Measurements from ENCODE around the gene CHSY1. TPM values are rescaled to one million over a fixed set of nuclear protein-coding genes. Genes with fewer than 3 reads are reported as not detected.

The CHSY1 gene
- total RNA-seq, 2 donors from 2014 or later: 91.2 to 93.3 TPM

DNA sequence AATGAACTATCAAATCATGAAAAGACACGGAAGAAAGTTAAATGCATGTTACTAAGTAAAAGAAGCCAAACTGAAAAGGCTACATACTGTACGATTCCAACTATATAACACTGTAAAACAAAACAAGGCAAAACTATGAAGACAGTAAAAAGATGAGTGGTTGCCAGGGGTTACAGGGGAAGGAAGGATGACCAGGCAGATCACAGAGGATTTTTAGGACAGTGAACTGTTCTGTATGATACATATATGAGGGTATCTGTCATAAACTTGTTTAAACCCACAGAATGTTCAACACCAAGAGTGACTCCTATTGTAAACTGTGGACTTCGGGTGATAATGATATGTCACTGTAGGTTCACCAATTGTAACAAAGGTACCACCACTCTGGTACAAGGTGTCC, 60.6 kb downstream of the CHSY1 start:
- Mint-ChIP-seq H3K27ac (peak overlapping the region in 1 of 2 donors; percentile 6), H3K27me3 (no peaks in the 10 kb centered on the region), H3K4me3 (no peak overlapping the region), H3K4me1 (ENCODE audit: low read depth in 2 of 2) (peaks cover 59 to 64% of the 10 kb centered on the region in 2 donors), H3K36me3 (no peaks in the 10 kb centered on the region), H3K9me3 (no peaks in the 10 kb centered on the region)
- ATAC-seq (peak in 1 of 2 donors; percentile 43), DNase-seq (ENCODE audit: low spot score) (no peak)

DNA sequence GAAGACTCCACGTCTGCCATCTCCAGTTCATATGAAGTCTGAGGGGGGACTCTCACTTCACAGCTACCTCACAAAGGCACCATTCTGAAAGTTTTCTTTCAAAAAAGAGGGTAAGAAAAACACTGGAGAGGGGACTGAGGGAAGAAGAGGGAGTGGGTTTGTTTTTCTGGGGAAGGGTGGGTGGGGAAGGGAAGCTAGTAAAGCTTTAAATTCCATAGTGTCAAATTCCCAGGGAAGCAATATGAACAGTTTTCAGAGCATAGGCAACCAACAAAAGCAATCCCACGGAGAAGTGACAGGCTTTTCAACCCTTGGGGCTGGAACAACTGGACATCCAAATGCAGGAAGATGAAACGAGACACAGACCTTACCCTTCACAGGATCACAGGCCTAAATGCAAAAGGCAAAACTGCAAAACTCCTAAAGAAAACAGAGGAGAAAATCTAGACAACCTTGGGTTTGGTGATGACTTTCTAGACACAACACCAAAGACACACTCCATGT, 61.7 kb downstream of the CHSY1 start:
- Mint-ChIP-seq H3K36me3 (no peaks in the 10 kb centered on the region), H3K9me3 (no peaks in the 10 kb centered on the region), H3K27ac (peak overlapping the region in 1 of 2 donors; percentile 6), H3K4me3 (no peak overlapping the region), H3K27me3 (no peaks in the 10 kb centered on the region), H3K4me1 (ENCODE audit: low read depth in 2 of 2) (peaks cover 59 to 69% of the 10 kb centered on the region in 2 donors)
- DNase-seq (ENCODE audit: low spot score) (no peak), ATAC-seq (no peak)

DNA sequence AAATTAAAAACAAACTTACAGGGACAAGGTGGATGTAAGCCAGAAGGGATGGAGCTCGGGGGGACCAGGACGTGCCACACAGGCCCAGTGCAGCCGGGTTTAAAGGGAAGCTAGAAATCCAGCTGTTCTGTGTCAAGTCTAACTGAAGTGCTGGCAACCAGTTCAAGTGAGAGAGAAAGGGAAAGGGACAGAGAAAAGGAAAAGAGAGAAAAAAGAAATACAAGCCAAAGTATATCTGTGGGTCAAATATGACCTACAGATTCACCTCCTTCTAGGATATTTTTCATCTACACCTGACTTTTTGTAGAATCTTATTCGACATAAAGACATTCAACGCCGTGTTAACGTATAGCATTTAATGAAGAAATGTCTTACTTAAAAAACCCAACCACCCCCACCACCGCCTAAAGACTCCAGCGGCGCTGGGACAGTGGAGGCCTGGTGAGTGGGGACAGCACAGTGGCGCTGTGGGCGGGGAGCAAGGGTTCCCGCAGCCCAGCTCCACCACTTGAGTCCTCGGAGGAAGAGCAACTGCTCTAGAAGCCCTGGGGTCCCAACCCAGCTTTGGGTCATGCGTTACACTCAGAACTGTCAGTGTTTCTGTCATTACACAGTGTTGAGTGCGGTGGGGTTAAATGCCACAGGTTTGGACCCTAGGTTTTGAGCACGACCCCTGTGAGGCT, 62.3 kb downstream of the CHSY1 start:
- Mint-ChIP-seq H3K4me3 (peak overlapping the region; percentile 82), H3K4me1 (ENCODE audit: low read depth in 2 of 2) (peaks cover 60 to 66% of the 10 kb centered on the region in 2 donors), H3K9me3 (no peaks in the 10 kb centered on the region), H3K27me3 (no peaks in the 10 kb centered on the region), H3K36me3 (no peaks in the 10 kb centered on the region), H3K27ac (peak overlapping the region; percentile 85 to 88)
- no peak for ATAC-seq
- DNase-seq (ENCODE audit: low spot score): no peak

DNA sequence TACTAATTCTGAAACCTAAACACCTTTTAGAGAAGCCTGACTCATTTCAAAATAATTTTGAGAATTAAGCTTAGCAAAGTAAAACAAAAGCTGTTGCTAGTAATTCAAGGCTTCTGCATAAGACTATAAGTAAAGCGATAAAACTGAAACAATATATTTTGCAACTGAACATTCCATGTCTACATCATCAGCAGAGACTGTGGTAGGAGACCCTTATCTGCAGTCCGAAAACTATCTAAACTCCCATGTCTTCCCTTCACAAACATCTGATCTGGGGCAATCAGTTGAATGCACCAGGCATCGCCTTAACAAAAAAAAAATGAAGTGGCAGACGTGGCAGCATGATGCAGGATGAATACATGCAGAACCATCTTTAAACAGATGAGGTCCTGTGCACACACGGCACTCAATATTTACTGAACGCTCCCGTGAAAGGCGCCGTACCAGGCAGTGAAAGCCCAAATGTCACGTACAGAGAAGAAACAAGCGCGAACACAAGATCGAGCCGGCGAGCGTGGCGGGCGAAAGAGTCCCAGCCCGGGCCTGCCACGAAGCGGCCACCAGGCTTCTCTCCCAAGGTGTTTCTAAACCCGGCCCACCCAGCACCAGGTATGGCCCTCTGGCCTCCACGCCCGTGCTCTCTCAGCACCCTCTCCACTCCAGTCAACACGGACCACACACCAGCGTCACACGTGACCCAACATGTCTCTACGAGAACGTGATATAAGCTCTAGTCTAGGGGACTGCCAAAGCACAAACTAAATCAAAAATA, 63.0 kb downstream of the CHSY1 start:
- ATAC-seq (peak; percentile 72), DNase-seq (ENCODE audit: low spot score) (no peak)
- H3K36me3 Mint-ChIP-seq: no peaks in the 10 kb centered on the region
- H3K4me3 Mint-ChIP-seq: peak overlapping the region; percentile 82
- H3K27ac Mint-ChIP-seq: peak overlapping the region; percentile 85 to 88
- no peaks in the 10 kb centered on the region for H3K27me3 Mint-ChIP-seq
- no peaks in the 10 kb centered on the region for H3K9me3 Mint-ChIP-seq
- peaks cover 56 to 61% of the 10 kb centered on the region in 2 donors for H3K4me1 Mint-ChIP-seq (ENCODE audit: low read depth in 2 of 2)

DNA sequence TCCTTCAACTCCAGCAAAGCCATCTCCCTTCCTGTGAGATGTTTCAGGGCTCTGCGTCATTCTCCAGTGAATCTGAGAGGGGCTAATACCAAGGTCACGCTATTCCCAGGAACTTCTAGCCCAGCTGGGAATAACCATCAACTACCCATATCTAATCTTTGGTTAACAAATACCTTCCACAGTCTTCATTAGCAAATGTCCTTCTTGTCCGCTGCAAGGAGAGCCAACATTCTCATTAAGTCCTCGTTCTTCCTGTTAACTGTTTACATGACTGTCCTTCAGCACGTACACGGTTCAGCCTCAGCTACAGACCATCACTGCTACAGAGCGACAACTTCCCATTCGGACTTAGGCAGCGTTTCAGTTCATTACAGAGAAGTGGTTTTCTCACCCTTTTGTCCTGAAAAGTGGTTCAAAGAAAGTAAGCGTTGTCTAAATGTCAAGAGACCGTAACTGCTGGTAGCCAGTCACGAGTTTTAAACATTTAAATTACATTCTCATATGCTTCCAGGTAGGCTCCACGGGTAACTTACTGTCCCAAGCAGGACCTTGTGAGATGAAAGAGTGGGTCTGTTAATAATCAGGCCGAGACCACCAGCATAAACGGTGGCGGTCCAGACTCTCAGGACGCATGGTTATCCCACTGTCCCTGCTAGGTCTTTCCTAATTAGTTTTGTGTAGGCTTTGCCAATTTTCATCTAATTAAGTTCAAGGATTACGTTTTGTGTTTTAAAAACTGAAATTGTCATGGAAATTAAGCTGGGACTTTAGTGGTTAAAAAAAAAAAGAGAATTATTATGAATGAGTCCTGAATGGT, 63.8 kb downstream of the CHSY1 start:
- peak in 1 of 2 donors; percentile 54 for ATAC-seq
- peak overlapping the region; percentile 82 for H3K4me3 Mint-ChIP-seq

DNA sequence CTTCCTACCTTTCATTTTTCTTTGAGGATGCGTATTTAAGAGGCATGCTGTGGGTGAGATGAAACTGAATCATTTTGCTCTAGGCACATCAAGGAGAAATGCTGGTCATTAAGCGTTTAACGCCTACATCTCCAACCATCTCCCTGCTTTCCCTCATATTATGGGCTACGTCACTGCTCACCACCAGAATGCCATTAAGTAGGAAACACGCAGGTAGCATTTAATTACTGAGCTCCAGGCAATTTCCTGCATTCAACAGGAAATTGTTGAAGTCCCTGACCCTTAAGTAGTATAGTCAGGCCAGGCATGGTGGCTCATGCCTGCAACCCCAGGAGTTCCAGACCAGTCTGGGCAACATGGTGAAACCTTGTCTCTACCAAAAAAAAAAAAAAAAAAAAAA, 66.1 kb downstream of the CHSY1 start:
- Mint-ChIP-seq H3K27ac (peak overlapping the region in 1 of 2 donors; percentile 34), H3K36me3 (peaks cover 8% of the 10 kb centered on the region), H3K27me3 (no peaks in the 10 kb centered on the region)

More for the DNA sequence above, 63.8 kb downstream of the CHSY1 start:
- DNase-seq (ENCODE audit: low spot score): no peak
- Mint-ChIP-seq H3K4me1 (ENCODE audit: low read depth in 2 of 2) (peaks cover 57 to 61% of the 10 kb centered on the region in 2 donors), H3K27me3 (no peaks in the 10 kb centered on the region), H3K36me3 (peaks cover 2% of the 10 kb centered on the region), H3K27ac (peak overlapping the region; percentile 85 to 88), H3K9me3 (no peaks in the 10 kb centered on the region)

DNA sequence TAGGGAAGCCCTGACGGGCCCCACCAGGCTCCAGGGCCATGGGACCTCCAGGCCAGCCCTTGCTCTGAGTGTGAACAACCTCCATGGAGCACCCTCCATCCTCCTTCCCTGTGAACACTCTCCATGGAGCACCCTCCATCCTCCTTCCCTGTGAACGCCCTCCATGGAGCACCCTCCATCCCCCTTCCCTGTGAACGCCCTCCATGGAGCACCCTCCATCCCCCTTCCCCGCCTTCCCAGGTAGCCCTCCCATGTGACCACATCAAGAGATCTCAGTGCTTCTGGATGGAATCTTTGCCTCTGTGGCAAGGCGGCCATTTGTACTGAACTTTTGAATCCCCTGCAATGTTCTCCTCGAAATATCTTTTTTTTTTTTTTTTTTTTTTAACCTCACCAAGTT, 66.5 kb downstream of the CHSY1 start:
- peak overlapping the region in 1 of 2 donors; percentile 34 for H3K27ac Mint-ChIP-seq
- no peak overlapping the region for H3K4me3 Mint-ChIP-seq
- no peak for ATAC-seq
- H3K9me3 Mint-ChIP-seq: no peaks in the 10 kb centered on the region
- no peak for DNase-seq (ENCODE audit: low spot score)
- no peaks in the 10 kb centered on the region for H3K27me3 Mint-ChIP-seq
- H3K36me3 Mint-ChIP-seq: peaks cover 8% of the 10 kb centered on the region
- peaks cover 58 to 66% of the 10 kb centered on the region in 2 donors for H3K4me1 Mint-ChIP-seq (ENCODE audit: low read depth in 2 of 2)

More for the DNA sequence above, 66.1 kb downstream of the CHSY1 start:
- DNase-seq (ENCODE audit: low spot score): no peak
- Mint-ChIP-seq H3K9me3 (no peaks in the 10 kb centered on the region), H3K4me1 (ENCODE audit: low read depth in 2 of 2) (peaks cover 61 to 66% of the 10 kb centered on the region in 2 donors), H3K4me3 (no peak overlapping the region)
- no peak for ATAC-seq

DNA sequence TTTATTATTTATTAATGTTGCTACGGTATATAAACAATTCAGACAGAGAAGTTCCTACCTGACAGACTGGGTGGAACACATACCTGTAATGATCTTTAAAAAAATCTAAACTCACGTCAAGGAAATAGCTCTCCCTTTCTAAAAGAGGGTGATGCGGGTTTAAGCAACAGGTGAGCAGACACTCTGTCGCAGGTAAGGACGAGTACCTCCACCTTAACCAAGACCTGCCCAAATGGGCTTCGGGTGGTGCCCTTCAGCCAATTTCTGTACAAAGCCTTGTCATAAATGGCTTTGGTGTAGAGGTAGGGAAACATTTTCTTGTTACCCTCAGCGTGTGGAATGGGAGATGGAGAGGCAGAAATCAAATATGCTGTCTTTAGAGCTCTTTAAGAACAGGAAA, 67.0 kb downstream of the CHSY1 start:
- H3K9me3 Mint-ChIP-seq: no peaks in the 10 kb centered on the region
- peak overlapping the region in 1 of 2 donors; percentile 34 for H3K27ac Mint-ChIP-seq
- peaks cover 53 to 69% of the 10 kb centered on the region in 2 donors for H3K4me1 Mint-ChIP-seq (ENCODE audit: low read depth in 2 of 2)
- H3K4me3 Mint-ChIP-seq: no peak overlapping the region
- DNase-seq (ENCODE audit: low spot score) (no peak), ATAC-seq (no peak)
- H3K27me3 Mint-ChIP-seq: no peaks in the 10 kb centered on the region
- H3K36me3 Mint-ChIP-seq: peaks cover 8% of the 10 kb centered on the region

DNA sequence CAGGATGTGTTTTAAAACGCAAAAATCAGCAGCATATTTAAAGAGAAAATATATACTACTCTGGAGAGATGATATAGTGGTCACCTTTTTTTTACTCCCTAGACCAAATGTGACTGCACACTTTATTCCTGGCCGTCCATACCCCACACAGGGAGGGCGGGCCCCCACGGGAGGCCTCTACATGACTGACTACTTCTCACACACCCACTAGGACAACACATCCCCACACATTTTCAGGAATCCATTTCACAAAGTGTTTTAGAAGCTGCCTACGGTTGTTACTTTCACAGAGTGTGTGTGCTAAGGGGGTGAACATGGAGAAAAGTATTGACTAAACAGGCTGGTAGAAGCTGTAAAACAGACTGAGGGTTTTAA, 67.9 kb downstream of the CHSY1 start:
- peak in 1 of 2 donors; percentile 50 for ATAC-seq
- no peak for DNase-seq (ENCODE audit: low spot score)
- H3K36me3 Mint-ChIP-seq: peaks cover 8% of the 10 kb centered on the region
- no peak overlapping the region for H3K4me3 Mint-ChIP-seq
- H3K27me3 Mint-ChIP-seq: no peaks in the 10 kb centered on the region
- peak overlapping the region in 1 of 2 donors; percentile 3 for H3K27ac Mint-ChIP-seq
- H3K9me3 Mint-ChIP-seq: no peaks in the 10 kb centered on the region
- peaks cover 50 to 66% of the 10 kb centered on the region in 2 donors for H3K4me1 Mint-ChIP-seq (ENCODE audit: low read depth in 2 of 2)

DNA sequence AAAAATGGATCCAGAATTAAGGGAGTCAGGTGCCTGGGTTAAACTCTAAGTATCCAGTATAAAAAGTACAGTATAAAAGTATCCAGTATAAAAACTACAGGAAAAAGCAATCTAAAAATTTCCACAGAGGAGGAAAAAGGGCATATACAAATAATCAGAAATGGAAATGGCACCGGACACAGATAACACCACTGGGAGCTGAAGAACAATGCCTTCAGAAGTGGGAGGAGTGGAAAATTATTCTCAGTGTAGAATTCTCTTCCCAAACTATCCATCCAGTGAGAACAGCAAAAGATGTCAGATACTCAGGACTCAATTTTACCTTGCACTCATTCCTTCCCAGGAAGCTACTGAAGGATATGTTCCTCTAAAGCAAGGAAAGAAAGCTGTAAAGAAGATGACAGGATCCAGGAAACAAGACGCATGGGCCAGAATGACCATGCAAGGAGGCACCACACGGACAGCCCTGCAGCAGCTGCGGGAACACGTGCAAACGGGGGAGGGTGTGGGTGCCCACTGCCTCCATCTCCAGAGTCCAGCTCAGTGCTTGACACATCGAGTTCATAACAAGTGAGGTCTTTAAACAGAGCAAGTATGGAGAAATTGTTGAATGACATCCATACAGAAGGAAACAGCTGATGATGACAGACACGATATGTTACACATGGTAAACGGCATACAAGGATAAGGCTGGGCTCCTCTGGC, 68.5 kb downstream of the CHSY1 start:
- Mint-ChIP-seq H3K27me3 (no peaks in the 10 kb centered on the region), H3K4me3 (no peak overlapping the region), H3K36me3 (peaks cover 8% of the 10 kb centered on the region), H3K27ac (peak overlapping the region; percentile 3 to 21), H3K4me1 (ENCODE audit: low read depth in 2 of 2) (peaks cover 50 to 64% of the 10 kb centered on the region in 2 donors), H3K9me3 (no peaks in the 10 kb centered on the region)
- DNase-seq (ENCODE audit: low spot score) (no peak), ATAC-seq (no peak)

DNA sequence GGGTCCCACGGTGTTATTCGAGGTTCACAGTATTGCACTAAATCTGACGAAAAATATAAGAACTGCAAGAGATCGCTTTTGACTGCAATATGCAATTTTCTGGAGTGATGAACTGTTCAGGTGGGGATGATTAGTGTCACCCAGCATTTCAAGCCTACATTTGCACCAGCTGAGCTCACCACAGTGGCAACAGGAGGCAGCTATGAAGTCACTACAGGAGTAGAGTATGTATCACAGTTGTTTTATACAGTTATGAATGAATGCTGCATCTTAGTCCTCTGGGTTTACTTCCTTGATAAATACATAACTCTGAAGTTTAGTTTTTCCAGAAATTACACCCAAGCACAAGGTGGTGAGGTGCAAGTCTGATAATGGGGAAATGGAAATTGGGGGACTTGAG, 69.6 kb downstream of the CHSY1 start:
- Mint-ChIP-seq H3K36me3 (peaks cover 15% of the 10 kb centered on the region), H3K27me3 (no peaks in the 10 kb centered on the region), H3K27ac (peak overlapping the region; percentile 3 to 21), H3K4me1 (ENCODE audit: low read depth in 2 of 2) (peaks cover 45 to 59% of the 10 kb centered on the region in 2 donors), H3K9me3 (no peaks in the 10 kb centered on the region), H3K4me3 (no peak overlapping the region)
- ATAC-seq (peak in 1 of 2 donors; percentile 53), DNase-seq (ENCODE audit: low spot score) (no peak)

DNA sequence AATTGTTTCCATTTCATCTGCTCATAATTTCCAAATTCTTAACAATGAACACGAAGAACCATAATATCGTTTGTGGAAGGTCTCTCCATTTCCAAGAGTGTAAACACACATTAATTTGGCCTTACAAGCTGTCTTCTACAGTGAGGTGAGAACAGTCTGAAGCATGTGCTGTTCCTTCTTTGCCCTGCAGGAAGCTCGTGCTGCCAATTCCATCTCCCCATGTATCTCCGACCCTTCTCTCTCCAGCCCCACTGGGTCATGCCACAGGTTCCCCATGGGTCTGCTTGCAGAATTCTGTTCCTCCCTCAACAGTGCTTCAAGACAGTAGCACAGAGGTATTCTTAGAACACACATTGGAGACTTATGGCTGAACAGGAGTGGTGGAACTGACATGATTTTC, 70.5 kb downstream of the CHSY1 start:
- Mint-ChIP-seq H3K27me3 (no peaks in the 10 kb centered on the region), H3K36me3 (peaks cover 15% of the 10 kb centered on the region), H3K9me3 (no peaks in the 10 kb centered on the region), H3K4me1 (ENCODE audit: low read depth in 2 of 2) (peaks cover 45 to 59% of the 10 kb centered on the region in 2 donors), H3K27ac (peak overlapping the region; percentile 3 to 21), H3K4me3 (no peak overlapping the region)
- DNase-seq (ENCODE audit: low spot score): no peak
- ATAC-seq: no peak
